A673 (cell line): ENCODE results near the gene FLYWCH1. TPM values are rescaled to one million over a fixed set of nuclear protein-coding genes. Genes with fewer than 3 reads are reported as not detected.

ENCODE experiments used
- BruUV-seq: library from RNA; stranded (reverse); fragments of 400-500 nt; replicated peaks from 2 replicates; lab custom pipeline; 2021; lab: Mats Ljungman, UMichigan
- CTCF ChIA-PET: fragments of 300-600 bp; sonication (Branson Sonifier 250); formaldehyde crosslinking; loops from one replicate; lab custom pipeline; 2022; ENCODE audit warnings: antibody characterized with exemption; lab: Charles Lee
- POLR2A ChIA-PET: fragments of 300-600 bp; sonication (Branson Sonifier 250); formaldehyde crosslinking; loops from one replicate; lab custom pipeline; 2022; ENCODE audit warnings: antibody characterized with exemption; ENCODE audit not compliant: low non-redundant PET; lab: Charles Lee
- DNase-seq: peaks from one replicate; pipeline ENCODE4 v3.0.0-alpha.2; 2015; ENCODE audit warnings: low spot score
- H3K27ac ChIP-seq: fragments of 200-600 bp; sonication (generic); 2 replicates; pipeline ENCODE4 v1.5.1; 2016; ENCODE audit warnings: mixed run types, low read depth, mild to moderate bottlenecking, mixed read lengths, antibody characterized with exemption, low read length; ENCODE audit not compliant: poor library complexity, severe bottlenecking
- H3K27me3 ChIP-seq: fragments of 200-600 bp; sonication (generic); replicated peaks from 2 replicates; pipeline ENCODE4 v1.6.1; 2017; ENCODE audit warnings: mixed run types, low read depth, mild to moderate bottlenecking, mixed read lengths, antibody characterized with exemption, low read length; ENCODE audit not compliant: insufficient read depth, poor library complexity
- H3K36me3 ChIP-seq: fragments of 200-600 bp; sonication (generic); 2 replicates; pipeline ENCODE4 v1.6.1; 2016; ENCODE audit warnings: mixed run types, mild to moderate bottlenecking, mixed read lengths, antibody characterized with exemption, low read length; ENCODE audit not compliant: insufficient read depth, poor library complexity, severe bottlenecking
- H3K4me1 ChIP-seq: fragments of 200-600 bp; sonication (generic); 2 replicates; pipeline ENCODE4 v1.6.1; 2017; ENCODE audit warnings: mixed run types, mild to moderate bottlenecking, mixed read lengths, antibody characterized with exemption, low read length; ENCODE audit not compliant: insufficient read depth, poor library complexity, severe bottlenecking
- H3K4me3 ChIP-seq: fragments of 200-600 bp; sonication (generic); 2 replicates; pipeline ENCODE4 v1.5.1; 2016; ENCODE audit warnings: low read depth, mixed run types, mild to moderate bottlenecking, mixed read lengths, low read length; ENCODE audit not compliant: poor library complexity, severe bottlenecking
- H3K9me3 ChIP-seq: fragments of 200-600 bp; sonication (generic); 2 replicates; pipeline ENCODE4 v1.6.1; 2016; ENCODE audit warnings: mixed run types, low read depth, mild to moderate bottlenecking, mixed read lengths, antibody characterized with exemption, low read length; ENCODE audit not compliant: poor library complexity, severe bottlenecking
- CTCF ChIP-seq: fragments of 300-800, 200-600 bp; sonication (generic); conservative IDR thresholded peaks from 2 replicates; pipeline ENCODE4 v1.5.1; 2017; ENCODE audit warnings: low read depth, mild to moderate bottlenecking, antibody characterized with exemption, low read length, moderate library complexity, mixed read lengths
- EZH2 ChIP-seq: fragments of 200-600 bp; sonication (generic); IDR thresholded peaks from 2 replicates; pipeline ENCODE4 v1.6.1; 2017; ENCODE audit warnings: borderline replicate concordance, low read depth, mild to moderate bottlenecking, mixed read lengths, antibody characterized with exemption, low read length; ENCODE audit not compliant: poor library complexity, severe bottlenecking
- intact Hi-C: fragments of 100-400 bp; cut with micrococcal nuclease; formaldehyde crosslinking; loops from one replicate; pipeline ENCODE4 v1.10.0; 2022; ENCODE audit not compliant: unreplicated experiment
- total RNA-seq: library from RNA; stranded (reverse); gene quantifications from 2 replicates; pipeline ENCODE4 v1.2.3, GENCODE V29; 2021

The FLYWCH1 gene
- total RNA-seq, 1 experiment from 2014 or later, result 46.8 TPM

DNA sequence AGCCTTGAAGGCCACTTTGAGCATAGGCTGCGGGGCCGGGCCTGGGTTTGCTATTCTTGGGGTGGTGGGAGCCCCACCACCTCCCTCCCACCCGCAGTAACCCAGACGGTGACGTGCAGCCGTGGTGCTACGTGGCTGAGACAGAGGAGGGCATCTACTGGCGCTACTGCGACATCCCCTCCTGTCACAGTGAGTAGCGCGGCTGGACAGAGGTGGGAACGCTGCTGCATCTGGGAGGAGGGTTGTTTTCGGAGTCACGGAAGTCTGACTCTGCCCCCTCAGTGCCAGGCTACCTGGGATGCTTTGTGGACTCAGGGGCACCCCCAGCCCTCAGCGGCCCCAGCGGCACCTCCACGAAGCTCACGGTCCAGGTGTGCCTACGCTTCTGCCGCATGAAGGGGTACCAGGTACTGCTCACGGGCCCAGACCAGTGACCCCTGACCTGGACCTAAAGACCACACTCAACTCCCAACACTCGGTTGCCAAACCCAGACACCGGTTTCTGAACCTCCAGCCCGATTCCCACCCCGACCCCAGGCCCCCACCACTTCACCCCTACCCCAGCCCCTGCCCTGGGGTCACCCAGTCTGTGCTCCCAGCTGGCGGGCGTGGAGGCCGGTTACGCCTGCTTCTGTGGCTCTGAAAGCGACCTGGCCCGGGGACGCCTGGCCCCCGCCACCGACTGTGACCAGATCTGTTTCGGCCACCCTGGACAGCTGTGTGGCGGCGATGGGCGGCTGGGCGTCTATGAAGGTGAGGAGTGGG lies 54.5 kb downstream of the FLYWCH1 start:
- TF ChIP-seq EZH2 (no peak), CTCF (no peak)
- Histone ChIP-seq H3K4me3 (no peak overlapping the region), H3K27me3 (no peaks in the 10 kb centered on the region), H3K27ac (no peak overlapping the region), H3K9me3 (no peaks in the 10 kb centered on the region), H3K36me3 (no peaks in the 10 kb centered on the region), H3K4me1 (peaks cover 29% of the 10 kb centered on the region)
- POLR2A ChIA-PET, result no interaction called here
- no TSS peak for BruUV-seq
- CTCF ChIA-PET, result interaction anchor here (0.7 kb wide), 1 partner anchor 14 kb away, joined by 3 read pairs; no protein-coding TSS in a partner anchor
- no peak for DNase-seq
- intact Hi-C loops, result no loop called here

DNA sequence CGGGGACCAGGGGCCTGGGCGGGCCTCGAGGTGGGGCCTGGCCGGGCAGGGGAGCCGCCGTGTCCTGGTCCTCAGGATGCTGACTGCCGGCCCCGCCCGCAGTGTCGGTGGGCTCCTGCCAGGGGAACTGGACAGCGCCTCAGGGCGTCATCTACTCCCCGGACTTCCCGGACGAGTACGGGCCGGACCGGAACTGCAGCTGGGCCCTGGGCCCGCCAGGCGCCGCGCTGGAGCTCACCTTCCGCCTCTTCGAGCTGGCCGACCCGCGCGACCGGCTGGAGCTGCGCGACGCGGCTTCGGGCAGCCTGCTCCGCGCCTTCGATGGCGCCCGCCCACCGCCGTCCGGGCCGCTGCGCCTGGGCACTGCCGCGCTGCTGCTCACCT lies 55.1 kb downstream of the FLYWCH1 start:
- CTCF ChIA-PET, result interaction anchor here (0.5 to 1.6 kb wide), 2 partner anchors 40 to 689 kb away, joined by 3 read pairs; no protein-coding TSS in a partner anchor
- TF ChIP-seq CTCF (no peak), EZH2 (no peak)
- POLR2A ChIA-PET, result no interaction called here
- BruUV-seq, result no TSS peak
- intact Hi-C loops, result no loop called here
- Histone ChIP-seq H3K9me3 (no peaks in the 10 kb centered on the region), H3K27ac (no peak overlapping the region), H3K36me3 (peaks cover 2% of the 10 kb centered on the region), H3K4me1 (peaks cover 29% of the 10 kb centered on the region), H3K27me3 (no peaks in the 10 kb centered on the region), H3K4me3 (no peak overlapping the region)
- no peak for DNase-seq

DNA sequence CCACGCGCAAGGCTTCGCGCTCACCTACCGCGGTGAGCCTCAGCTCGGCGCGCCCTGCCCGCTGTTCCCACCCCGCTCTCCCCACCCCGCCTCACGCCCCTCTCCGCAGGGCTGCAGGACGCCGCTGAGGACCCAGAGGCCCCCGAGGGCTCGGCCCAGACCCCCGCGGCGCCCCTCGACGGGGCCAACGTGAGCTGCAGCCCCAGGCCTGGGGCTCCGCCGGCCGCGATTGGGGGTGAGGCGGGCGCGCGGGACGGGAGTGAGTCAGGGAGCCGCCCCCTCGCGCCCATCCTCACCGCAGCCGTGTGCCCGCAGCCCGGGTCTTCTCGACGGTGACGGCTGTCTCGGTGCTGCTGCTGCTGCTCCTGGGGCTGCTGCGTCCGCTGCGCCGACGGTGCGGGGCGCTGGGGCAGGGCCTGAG lies 55.5 kb downstream of the FLYWCH1 start:
- DNase-seq, result no peak
- H3K9me3 ChIP-seq, result no peaks in the 10 kb centered on the region
- POLR2A ChIA-PET, result no interaction called here
- no peak overlapping the region for H3K4me3 ChIP-seq
- intact Hi-C loops, result no loop called here
- no peaks in the 10 kb centered on the region for H3K27me3 ChIP-seq
- no TSS peak for BruUV-seq
- H3K4me1 ChIP-seq, result peaks cover 32% of the 10 kb centered on the region
- TF ChIP-seq EZH2 (no peak), CTCF (no peak)
- CTCF ChIA-PET, result interaction anchor here (0.5 to 1.6 kb wide), 2 partner anchors 40 to 688 kb away, joined by 3 read pairs; no protein-coding TSS in a partner anchor
- H3K27ac ChIP-seq, result no peak overlapping the region
- H3K36me3 ChIP-seq, result peaks cover 6% of the 10 kb centered on the region
